ENCODE results near the gene SLC6A8. TPM values are rescaled to one million over a fixed set of nuclear protein-coding genes. Genes with fewer than 3 reads are reported as not detected.

Gene SLC6A8
- total and polyA plus RNA-seq, 2 donors (not counting 3 experiments of a cell fraction or from before 2014, with no cell fraction given) = 22.7 to 23.6 TPM

GRCh38 chrX:153641627-153642026 lies 46.1 kb upstream of the SLC6A8 start:
- no TSS peak for BruUV-seq (replicated peaks)
- Histone ChIP-seq H3K27ac (ENCODE audit: insufficient read depth, low read depth, low read length) (no peak overlapping the region), H3K27me3 (ENCODE audit: control insufficient read depth in 2 of 2, insufficient read depth in 2 of 2, low read length in 2 of 2) (peaks cover 43 to 45% of the 10 kb centered on the region in 2 experiments), H3K4me3 (replicated peaks in 1 of 3; ENCODE audit: insufficient read depth in 1 of 3, low read depth in 1 of 3, low read length in 3 of 3) (no peak overlapping the region), H4K20me1 (replicated peaks; ENCODE audit: control insufficient read depth, extremely low read depth, insufficient read depth, low read length) (no peaks in the 10 kb centered on the region), H3K9ac (replicated peaks; ENCODE audit: extremely low read depth, insufficient read depth, low read length) (no peak overlapping the region), H3K4me2 (ENCODE audit: insufficient read depth, low read length) (no peak overlapping the region), H3K9me3 (replicated peaks; ENCODE audit: control insufficient read depth, insufficient read depth, low read length) (no peaks in the 10 kb centered on the region), H2AFZ (ENCODE audit: low read depth, low read length) (no peak overlapping the region), H3K9me1 (replicated peaks; ENCODE audit: control insufficient read depth, extremely low read depth, insufficient read depth, low read length) (no peaks in the 10 kb centered on the region), H3K79me2 (ENCODE audit: control insufficient read depth, insufficient read depth, low read length) (no peaks in the 10 kb centered on the region), H3K4me1 (ENCODE audit: control insufficient read depth, extremely low read depth, insufficient read depth, low read length) (no peaks in the 10 kb centered on the region), H3K36me3 (ENCODE audit: control insufficient read depth in 2 of 2, extremely low read depth in 1 of 2, insufficient read depth in 2 of 2, low read length in 2 of 2) (no peaks in the 10 kb centered on the region)
- dilution Hi-C loops (cut with MboI; ENCODE audit: extremely low pct_ligation_motif_present, low sequenced_read_pairs) (no loop called here), intact Hi-C loops (cut with micrococcal nuclease) (no loop called here)
- no peak for DNase-seq (ENCODE audit: low read depth, low spot score)
- ChIA-PET POLR2A (no interaction called here), CTCF (no interaction called here)
- no peak for TF ChIP-seq JUN (IDR thresholded peaks at IDR 0.05; ENCODE audit: borderline replicate concordance, insufficient read depth, insufficient read length, low read depth)
- no peak for TF ChIP-seq MAX (IDR thresholded peaks at IDR 0.05; ENCODE audit: insufficient read depth, insufficient read length)
- TF ChIP-seq FOS (IDR thresholded peaks at IDR 0.05; ENCODE audit: borderline replicate concordance, insufficient read depth, low read length) = no peak
- TF ChIP-seq EZH2 (IDR thresholded peaks at IDR 0.05; ENCODE audit: borderline replicate concordance, low read depth, low read length, severe bottlenecking) = no peak
- TF ChIP-seq POLR2AphosphoS5 (IDR thresholded peaks at IDR 0.05; ENCODE audit: insufficient read depth, low read depth, low read length) = no peak
- TF ChIP-seq POLR2A (IDR thresholded peaks at IDR 0.05; ENCODE audit: low read depth, low read length) = no peak
- TF ChIP-seq MYC (IDR thresholded peaks at IDR 0.05; ENCODE audit: low read depth, low read length) = no peak
- no peak for TF ChIP-seq GATA2 (IDR thresholded peaks at IDR 0.05; ENCODE audit: insufficient read depth, insufficient read length, low read depth, low read length)
- no peak for TF ChIP-seq CTCF (IDR thresholded peaks at IDR 0.05; ENCODE audit: extremely low read depth in 1 of 2, insufficient read depth in 1 of 2, low read depth in 1 of 2, low read length in 2 of 2)
- FAIRE-seq = no peak
